Uterus (tissue), 4 donors: ENCODE measurements around the gene GLB1L2. TPM values are rescaled to one million over a fixed set of nuclear protein-coding genes. Genes with fewer than 3 reads are reported as not detected.

Source experiments
- DNase-seq, 2 donors: peaks; one replicate each; pipeline ENCODE4 v3.0.0-alpha.2; 2019 to 2020
- H3K27ac ChIP-seq, 2 donors: fragments of 200-600 bp; sonication (generic); 1 replicate in 1 of 2; 2 replicates in 1 of 2; pipeline ENCODE4 v1.5.1; 2016 to 2018
- H3K27me3 ChIP-seq, 2 donors: fragments of 200-600 bp; sonication (generic); one replicate each; pipeline ENCODE4 v1.5.1; 2018 to 2019; ENCODE audit warnings: control low read depth in 1 of 2
- H3K36me3 ChIP-seq, 2 donors: fragments of 200-600 bp; sonication (generic); one replicate each; pipeline ENCODE4 v1.5.1; 2019; ENCODE audit warnings: control low read depth in 1 of 2
- H3K4me1 ChIP-seq, 2 donors: fragments of 200-600 bp; sonication (generic); one replicate each; pipeline ENCODE4 v1.5.1; 2018 to 2019; ENCODE audit warnings: control low read depth in 1 of 2
- H3K4me3 ChIP-seq, 2 donors: fragments of 200-600 bp; sonication (generic); 1 replicate in 1 of 2; 2 replicates in 1 of 2; pipeline ENCODE4 v1.5.1; 2018 to 2019; ENCODE audit warnings: mild to moderate bottlenecking in 1 of 2
- H3K9me3 ChIP-seq, 2 donors: fragments of 200-600 bp; sonication (generic); one replicate each; pipeline ENCODE4 v1.5.1; 2019; ENCODE audit warnings: control low read depth in 1 of 2
- CTCF ChIP-seq, 4 experiments: fragments of 200-600 bp in 2 of 4; fragments of 450-650 bp in 2 of 4; sonication (generic) in 2 of 4; IDR thresholded peaks; one replicate each; pipeline ENCODE4 v1.5.1; 2016 to 2019; ENCODE audit warnings: antibody characterized with exemption in 4 of 4, mild to moderate bottlenecking in 2 of 4, moderate library complexity in 1 of 4
- POLR2A ChIP-seq, 2 donors: fragments of 450-650 bp; IDR thresholded peaks; one replicate each; pipeline ENCODE4 v1.6.1; 2016; ENCODE audit warnings: antibody characterized with exemption in 2 of 2, mild to moderate bottlenecking in 1 of 2, moderate library complexity in 1 of 2
- intact Hi-C: fragments of 100-400 bp; cut with DNase I; formaldehyde crosslinking; loops from one replicate; pipeline ENCODE4 v1.15.1; 2023; ENCODE audit warnings: low total_unique reads
- total RNA-seq, 4 donors: library from RNA; depleted of rRNA in 3 of 4; stranded (reverse); fragments of >200 nt in 3 of 4; gene quantifications; one replicate each; pipeline versions ENCODE4 v1.1.0 to v1.2.4, GENCODE V29; 2014 to 2023
- donor health status: DM: yes; HTN: yes; CAD: no.

The GLB1L2 gene
- total RNA-seq, 4 donors from 2014 or later = 5.0 to 28.2 (median 16.7) TPM

DNA sequence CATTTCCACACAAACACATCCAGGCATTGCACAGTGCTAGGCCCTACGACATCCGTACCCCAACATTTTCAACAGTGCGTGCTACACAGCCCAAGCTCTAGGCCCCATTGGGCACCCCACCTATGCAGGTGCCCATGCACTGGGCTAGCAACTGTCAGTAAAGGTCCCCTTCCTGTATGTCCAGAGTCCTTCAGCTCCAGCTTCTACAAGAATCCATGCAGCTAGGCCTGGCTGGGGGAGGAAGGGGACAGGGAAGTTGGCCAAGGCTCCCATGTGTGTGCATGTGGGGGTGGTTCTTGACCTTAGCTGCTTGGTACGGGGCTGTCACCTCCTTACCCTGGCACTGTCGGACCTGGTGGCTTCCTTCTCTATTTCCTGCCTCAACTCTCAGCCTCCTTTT lies 79.0 kb downstream of the GLB1L2 start:
- Histone ChIP-seq H3K9me3 (no peaks in the 10 kb centered on the region), H3K36me3 (no peaks in the 10 kb centered on the region), H3K4me3 (no peak overlapping the region), H3K4me1 (peaks cover 0 to 14% of the 10 kb centered on the region in 2 donors), H3K27ac (no peak overlapping the region), H3K27me3 (peaks cover 0 to 21% of the 10 kb centered on the region in 2 donors)
- intact Hi-C loops = no loop called here
- TF ChIP-seq CTCF (IDR thresholded peaks at IDR 0.05) (no peak), POLR2A (IDR thresholded peaks at IDR 0.05) (no peak)
- DNase-seq = no peak

- TF ChIP-seq CTCF (IDR thresholded peaks at IDR 0.05) (no peak), POLR2A (IDR thresholded peaks at IDR 0.05) (no peak)
- intact Hi-C loops = no loop called here
Observed at GRCh38 chr11:134412203-134413042, 80.6 kb downstream of the GLB1L2 start, which contains the start of gene B3GAT1. Gene B3GAT1, minus strand, starts transcription at chr11:134412242. Its CDS starts 24,583 bp downstream, at chr11:134387659.

GRCh38 chr11:134413043-134413825 lies 81.4 kb downstream of the GLB1L2 start:
- no peak overlapping the region for H3K27ac ChIP-seq

More at GRCh38 chr11:134412203-134413042, 80.6 kb downstream of the GLB1L2 start, which contains the start of gene B3GAT1:
- H3K4me3 ChIP-seq = peak within 1 kb of the TSS; percentile 26 to 32
- peaks cover 0 to 21% of the 10 kb centered on the region in 2 donors for H3K27me3 ChIP-seq
- H3K27ac ChIP-seq = no peak within 1 kb of the TSS
- no peaks in the 10 kb centered on the region for H3K9me3 ChIP-seq
- H3K36me3 ChIP-seq = no peaks in the 10 kb centered on the region
- DNase-seq = no peak
- peaks cover 0 to 14% of the 10 kb centered on the region in 2 donors for H3K4me1 ChIP-seq

GRCh38 chr11:134413826-134414731 lies 82.3 kb downstream of the GLB1L2 start:
- DNase-seq = no peak
- Histone ChIP-seq H3K27ac (no peak overlapping the region), H3K27me3 (peaks cover 0 to 21% of the 10 kb centered on the region in 2 donors), H3K4me3 (no peak overlapping the region), H3K9me3 (no peaks in the 10 kb centered on the region), H3K36me3 (no peaks in the 10 kb centered on the region), H3K4me1 (peaks cover 0 to 14% of the 10 kb centered on the region in 2 donors)
- TF ChIP-seq CTCF (IDR thresholded peaks at IDR 0.05) (no peak), POLR2A (IDR thresholded peaks at IDR 0.05) (no peak)
- intact Hi-C loops = no loop called here

More at GRCh38 chr11:134413043-134413825, 81.4 kb downstream of the GLB1L2 start:
- H3K9me3 ChIP-seq = no peaks in the 10 kb centered on the region
- H3K27me3 ChIP-seq = peaks cover 0 to 21% of the 10 kb centered on the region in 2 donors
- TF ChIP-seq CTCF (IDR thresholded peaks at IDR 0.05) = no peak
- TF ChIP-seq POLR2A (IDR thresholded peaks at IDR 0.05) = no peak
- no peaks in the 10 kb centered on the region for H3K36me3 ChIP-seq
- no peak overlapping the region for H3K4me3 ChIP-seq
- intact Hi-C loops = no loop called here
- H3K4me1 ChIP-seq = peaks cover 0 to 14% of the 10 kb centered on the region in 2 donors
- DNase-seq = no peak
